GM23338 (cell line): ENCODE measurements around the gene OLA1.

Experiments
- CREB1 ChIP-seq: fragments of 250-450 bp; sonication (Bioruptor Pico); IDR thresholded peaks from 2 replicates; pipeline ENCODE4 v1.5.0; 2020; ENCODE audit warnings: low read depth, mild to moderate bottlenecking, moderate library complexity
- EZH2 ChIP-seq: fragments of 200-600 bp; sonication (generic); IDR thresholded peaks from one replicate; pipeline ENCODE4 v1.8.0; 2017; ENCODE audit warnings: antibody characterized with exemption, mild to moderate bottlenecking, low read depth; ENCODE audit not compliant: unreplicated experiment
- EZH2phosphoT487 ChIP-seq: fragments of 200-600 bp; sonication (generic); IDR thresholded peaks from one replicate; pipeline ENCODE4 v1.8.1; 2018; ENCODE audit warnings: antibody characterized with exemption; ENCODE audit not compliant: unreplicated experiment
- NANOG ChIP-seq: IDR thresholded peaks from 2 replicates; pipeline ENCODE4 v1.6.1; 2016; ENCODE audit warnings: antibody characterized with exemption, borderline replicate concordance
- POLR2AphosphoS5 ChIP-seq: IDR thresholded peaks from 2 replicates; pipeline ENCODE4 v1.6.1; 2016; ENCODE audit warnings: antibody characterized with exemption, low read depth
- STAT1 ChIP-seq: IDR thresholded peaks from one replicate; pipeline ENCODE4 v1.6.1; 2016; ENCODE audit warnings: antibody characterized with exemption; ENCODE audit not compliant: unreplicated experiment
- ZNF331 ChIP-seq: fragments of 250-450 bp; sonication (Bioruptor Pico); IDR thresholded peaks from 2 replicates; pipeline ENCODE4 v1.5.0; 2020; ENCODE audit warnings: low read depth, mild to moderate bottlenecking, moderate library complexity
- TF ChIP-seq, protein P1 (sequence below), 2 experiments: fragments of 200-600 bp in 1 of 2; sonication (generic) in 1 of 2; conservative IDR thresholded peaks; 2 replicates each; pipeline versions ENCODE4 v1.5.1 to v1.6.1; 2016 to 2017; ENCODE audit warnings: antibody characterized with exemption in 2 of 2, low read depth in 2 of 2, mild to moderate bottlenecking in 2 of 2, moderate library complexity in 1 of 2
- TF ChIP-seq, protein P2 (sequence below): IDR thresholded peaks from one replicate; pipeline ENCODE4 v1.6.1; 2018; ENCODE audit warnings: antibody characterized with exemption; ENCODE audit not compliant: unreplicated experiment
- TF ChIP-seq, protein P3 (sequence below): fragments of 250-450 bp; sonication (Bioruptor Pico); IDR thresholded peaks from 2 replicates; pipeline ENCODE4 v1.5.0; 2020; ENCODE audit warnings: mild to moderate bottlenecking, moderate library complexity

DNA sequence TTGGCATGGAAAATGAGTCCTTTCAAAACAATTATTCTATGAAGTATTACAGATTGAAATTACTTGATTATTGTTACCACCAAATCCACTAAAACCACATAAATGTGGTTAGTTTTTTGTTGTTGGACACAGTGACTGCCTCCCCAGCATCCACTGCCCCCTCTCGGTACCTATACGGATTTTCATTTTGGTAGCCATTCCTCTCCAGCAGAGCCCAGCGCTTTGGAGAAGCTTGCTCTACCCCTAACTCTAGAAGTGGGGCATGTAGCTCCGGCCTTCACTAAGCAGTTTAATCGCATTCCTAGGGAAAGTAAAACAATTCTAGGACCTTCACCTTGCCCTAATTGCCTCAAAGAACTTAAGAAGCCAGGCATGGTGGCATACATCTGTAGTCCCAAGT is 24.2 kb downstream of the OLA1 start:
- TF ChIP-seq EZH2, result no peak
- TF ChIP-seq, protein P1, sequence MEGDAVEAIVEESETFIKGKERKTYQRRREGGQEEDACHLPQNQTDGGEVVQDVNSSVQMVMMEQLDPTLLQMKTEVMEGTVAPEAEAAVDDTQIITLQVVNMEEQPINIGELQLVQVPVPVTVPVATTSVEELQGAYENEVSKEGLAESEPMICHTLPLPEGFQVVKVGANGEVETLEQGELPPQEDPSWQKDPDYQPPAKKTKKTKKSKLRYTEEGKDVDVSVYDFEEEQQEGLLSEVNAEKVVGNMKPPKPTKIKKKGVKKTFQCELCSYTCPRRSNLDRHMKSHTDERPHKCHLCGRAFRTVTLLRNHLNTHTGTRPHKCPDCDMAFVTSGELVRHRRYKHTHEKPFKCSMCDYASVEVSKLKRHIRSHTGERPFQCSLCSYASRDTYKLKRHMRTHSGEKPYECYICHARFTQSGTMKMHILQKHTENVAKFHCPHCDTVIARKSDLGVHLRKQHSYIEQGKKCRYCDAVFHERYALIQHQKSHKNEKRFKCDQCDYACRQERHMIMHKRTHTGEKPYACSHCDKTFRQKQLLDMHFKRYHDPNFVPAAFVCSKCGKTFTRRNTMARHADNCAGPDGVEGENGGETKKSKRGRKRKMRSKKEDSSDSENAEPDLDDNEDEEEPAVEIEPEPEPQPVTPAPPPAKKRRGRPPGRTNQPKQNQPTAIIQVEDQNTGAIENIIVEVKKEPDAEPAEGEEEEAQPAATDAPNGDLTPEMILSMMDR (conservative IDR thresholded peaks at IDR 0.05; ENCODE audit: low read depth in 2 of 2), result peak; percentile 18 to 29; a peak in 2 of 4 replicates
- TF ChIP-seq POLR2AphosphoS5, result no peak
- TF ChIP-seq, protein P2, sequence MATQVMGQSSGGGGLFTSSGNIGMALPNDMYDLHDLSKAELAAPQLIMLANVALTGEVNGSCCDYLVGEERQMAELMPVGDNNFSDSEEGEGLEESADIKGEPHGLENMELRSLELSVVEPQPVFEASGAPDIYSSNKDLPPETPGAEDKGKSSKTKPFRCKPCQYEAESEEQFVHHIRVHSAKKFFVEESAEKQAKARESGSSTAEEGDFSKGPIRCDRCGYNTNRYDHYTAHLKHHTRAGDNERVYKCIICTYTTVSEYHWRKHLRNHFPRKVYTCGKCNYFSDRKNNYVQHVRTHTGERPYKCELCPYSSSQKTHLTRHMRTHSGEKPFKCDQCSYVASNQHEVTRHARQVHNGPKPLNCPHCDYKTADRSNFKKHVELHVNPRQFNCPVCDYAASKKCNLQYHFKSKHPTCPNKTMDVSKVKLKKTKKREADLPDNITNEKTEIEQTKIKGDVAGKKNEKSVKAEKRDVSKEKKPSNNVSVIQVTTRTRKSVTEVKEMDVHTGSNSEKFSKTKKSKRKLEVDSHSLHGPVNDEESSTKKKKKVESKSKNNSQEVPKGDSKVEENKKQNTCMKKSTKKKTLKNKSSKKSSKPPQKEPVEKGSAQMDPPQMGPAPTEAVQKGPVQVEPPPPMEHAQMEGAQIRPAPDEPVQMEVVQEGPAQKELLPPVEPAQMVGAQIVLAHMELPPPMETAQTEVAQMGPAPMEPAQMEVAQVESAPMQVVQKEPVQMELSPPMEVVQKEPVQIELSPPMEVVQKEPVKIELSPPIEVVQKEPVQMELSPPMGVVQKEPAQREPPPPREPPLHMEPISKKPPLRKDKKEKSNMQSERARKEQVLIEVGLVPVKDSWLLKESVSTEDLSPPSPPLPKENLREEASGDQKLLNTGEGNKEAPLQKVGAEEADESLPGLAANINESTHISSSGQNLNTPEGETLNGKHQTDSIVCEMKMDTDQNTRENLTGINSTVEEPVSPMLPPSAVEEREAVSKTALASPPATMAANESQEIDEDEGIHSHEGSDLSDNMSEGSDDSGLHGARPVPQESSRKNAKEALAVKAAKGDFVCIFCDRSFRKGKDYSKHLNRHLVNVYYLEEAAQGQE, result no peak
- no peak for TF ChIP-seq NANOG
- TF ChIP-seq ZNF331, result no peak
- TF ChIP-seq EZH2phosphoT487, result no peak
- TF ChIP-seq, protein P3, sequence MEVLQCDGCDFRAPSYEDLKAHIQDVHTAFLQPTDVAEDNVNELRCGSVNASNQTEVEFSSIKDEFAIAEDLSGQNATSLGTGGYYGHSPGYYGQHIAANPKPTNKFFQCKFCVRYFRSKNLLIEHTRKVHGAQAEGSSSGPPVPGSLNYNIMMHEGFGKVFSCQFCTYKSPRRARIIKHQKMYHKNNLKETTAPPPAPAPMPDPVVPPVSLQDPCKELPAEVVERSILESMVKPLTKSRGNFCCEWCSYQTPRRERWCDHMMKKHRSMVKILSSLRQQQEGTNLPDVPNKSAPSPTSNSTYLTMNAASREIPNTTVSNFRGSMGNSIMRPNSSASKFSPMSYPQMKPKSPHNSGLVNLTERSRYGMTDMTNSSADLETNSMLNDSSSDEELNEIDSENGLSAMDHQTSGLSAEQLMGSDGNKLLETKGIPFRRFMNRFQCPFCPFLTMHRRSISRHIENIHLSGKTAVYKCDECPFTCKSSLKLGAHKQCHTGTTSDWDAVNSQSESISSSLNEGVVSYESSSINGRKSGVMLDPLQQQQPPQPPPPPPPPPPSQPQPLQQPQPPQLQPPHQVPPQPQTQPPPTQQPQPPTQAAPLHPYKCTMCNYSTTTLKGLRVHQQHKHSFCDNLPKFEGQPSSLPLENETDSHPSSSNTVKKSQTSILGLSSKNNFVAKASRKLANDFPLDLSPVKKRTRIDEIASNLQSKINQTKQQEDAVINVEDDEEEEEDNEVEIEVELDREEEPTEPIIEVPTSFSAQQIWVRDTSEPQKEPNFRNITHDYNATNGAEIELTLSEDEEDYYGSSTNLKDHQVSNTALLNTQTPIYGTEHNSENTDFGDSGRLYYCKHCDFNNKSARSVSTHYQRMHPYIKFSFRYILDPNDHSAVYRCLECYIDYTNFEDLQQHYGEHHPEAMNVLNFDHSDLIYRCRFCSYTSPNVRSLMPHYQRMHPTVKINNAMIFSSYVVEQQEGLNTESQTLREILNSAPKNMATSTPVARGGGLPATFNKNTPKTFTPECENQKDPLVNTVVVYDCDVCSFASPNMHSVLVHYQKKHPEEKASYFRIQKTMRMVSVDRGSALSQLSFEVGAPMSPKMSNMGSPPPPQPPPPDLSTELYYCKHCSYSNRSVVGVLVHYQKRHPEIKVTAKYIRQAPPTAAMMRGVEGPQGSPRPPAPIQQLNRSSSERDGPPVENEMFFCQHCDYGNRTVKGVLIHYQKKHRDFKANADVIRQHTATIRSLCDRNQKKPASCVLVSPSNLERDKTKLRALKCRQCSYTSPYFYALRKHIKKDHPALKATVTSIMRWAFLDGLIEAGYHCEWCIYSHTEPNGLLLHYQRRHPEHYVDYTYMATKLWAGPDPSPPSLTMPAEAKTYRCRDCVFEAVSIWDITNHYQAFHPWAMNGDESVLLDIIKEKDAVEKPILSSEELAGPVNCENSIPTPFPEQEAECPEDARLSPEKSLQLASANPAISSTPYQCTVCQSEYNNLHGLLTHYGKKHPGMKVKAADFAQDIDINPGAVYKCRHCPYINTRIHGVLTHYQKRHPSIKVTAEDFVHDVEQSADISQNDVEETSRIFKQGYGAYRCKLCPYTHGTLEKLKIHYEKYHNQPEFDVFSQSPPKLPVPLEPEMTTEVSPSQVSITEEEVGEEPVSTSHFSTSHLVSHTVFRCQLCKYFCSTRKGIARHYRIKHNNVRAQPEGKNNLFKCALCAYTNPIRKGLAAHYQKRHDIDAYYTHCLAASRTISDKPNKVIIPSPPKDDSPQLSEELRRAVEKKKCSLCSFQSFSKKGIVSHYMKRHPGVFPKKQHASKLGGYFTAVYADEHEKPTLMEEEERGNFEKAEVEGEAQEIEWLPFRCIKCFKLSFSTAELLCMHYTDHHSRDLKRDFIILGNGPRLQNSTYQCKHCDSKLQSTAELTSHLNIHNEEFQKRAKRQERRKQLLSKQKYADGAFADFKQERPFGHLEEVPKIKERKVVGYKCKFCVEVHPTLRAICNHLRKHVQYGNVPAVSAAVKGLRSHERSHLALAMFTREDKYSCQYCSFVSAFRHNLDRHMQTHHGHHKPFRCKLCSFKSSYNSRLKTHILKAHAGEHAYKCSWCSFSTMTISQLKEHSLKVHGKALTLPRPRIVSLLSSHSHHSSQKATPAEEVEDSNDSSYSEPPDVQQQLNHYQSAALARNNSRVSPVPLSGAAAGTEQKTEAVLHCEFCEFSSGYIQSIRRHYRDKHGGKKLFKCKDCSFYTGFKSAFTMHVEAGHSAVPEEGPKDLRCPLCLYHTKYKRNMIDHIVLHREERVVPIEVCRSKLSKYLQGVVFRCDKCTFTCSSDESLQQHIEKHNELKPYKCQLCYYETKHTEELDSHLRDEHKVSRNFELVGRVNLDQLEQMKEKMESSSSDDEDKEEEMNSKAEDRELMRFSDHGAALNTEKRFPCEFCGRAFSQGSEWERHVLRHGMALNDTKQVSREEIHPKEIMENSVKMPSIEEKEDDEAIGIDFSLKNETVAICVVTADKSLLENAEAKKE (CRISPR knock-in tag), result no peak
- TF ChIP-seq CREB1 (CRISPR knock-in tag), result no peak
- no peak for TF ChIP-seq STAT1
